Ascending aorta (tissue), 2 donors: ENCODE measurements around the gene NR2F1. TPM values are rescaled to one million over a fixed set of nuclear protein-coding genes. Genes with fewer than 3 reads are reported as not detected.

Experiments
- DNase-seq, 2 donors: peaks; one replicate each; pipeline ENCODE4 v3.0.0-alpha.2; 2019; ENCODE audit warnings: low spot score in 2 of 2
- H3K27ac ChIP-seq, 2 donors: fragments of 200-600 bp; sonication (generic); one replicate each; pipeline ENCODE4 v1.5.1; 2016 to 2017; ENCODE audit warnings: mild to moderate bottlenecking in 1 of 2
- H3K27me3 ChIP-seq: fragments of 200-600 bp; sonication (generic); one replicate; pipeline ENCODE4 v1.5.1; 2017
- H3K36me3 ChIP-seq, 2 donors: fragments of 200-600 bp; sonication (generic); one replicate each; pipeline ENCODE4 v1.5.1; 2016
- H3K4me1 ChIP-seq, 2 donors: fragments of 200-600 bp; sonication (generic); one replicate each; pipeline ENCODE4 v1.5.1; 2016 to 2017; ENCODE audit warnings: mild to moderate bottlenecking in 1 of 2
- H3K4me3 ChIP-seq, 2 donors: fragments of 200-600 bp; sonication (generic); one replicate each; pipeline ENCODE4 v1.5.1; 2016 to 2017; ENCODE audit warnings: mild to moderate bottlenecking in 1 of 2
- H3K9me3 ChIP-seq, 2 donors: fragments of 200-600 bp; sonication (generic); one replicate each; pipeline ENCODE4 v1.5.1; 2016
- CTCF ChIP-seq, 3 experiments: fragments of 200-600 bp in 2 of 3; fragments of 450-650 bp in 1 of 3; sonication (generic) in 2 of 3; IDR thresholded peaks; one replicate each; pipeline ENCODE4 v1.5.1; 2016 to 2019; ENCODE audit warnings: antibody characterized with exemption in 3 of 3, mild to moderate bottlenecking in 1 of 3, moderate library complexity in 1 of 3
- intact Hi-C: fragments of 100-400 bp; cut with DNase I; formaldehyde crosslinking; loops from one replicate; pipeline ENCODE4 v1.15.1; 2023
- total RNA-seq: library from RNA; depleted of rRNA; stranded (reverse); fragments of >200 nt; gene quantifications from one replicate; pipeline ENCODE4 v1.1.0, GENCODE V29; 2016

Gene NR2F1
- total RNA-seq, 1 donor from 2014 or later: 8.0 TPM

- Histone ChIP-seq H3K4me1 (peaks cover 10 to 25% of the 10 kb centered on the region in 2 donors), H3K27ac (peak overlapping the region in 1 of 2 donors; percentile 9), H3K27me3 (peaks cover 6% of the 10 kb centered on the region), H3K36me3 (no peaks in the 10 kb centered on the region), H3K4me3 (peak overlapping the region; percentile 67 to 89), H3K9me3 (no peaks in the 10 kb centered on the region)
- DNase-seq: no peak
- intact Hi-C loops: loop anchor here (1.0 kb wide), 1 partner anchor 219 kb away; no protein-coding TSS in a partner anchor
- no peak for TF ChIP-seq CTCF (IDR thresholded peaks at IDR 0.05)
Observed at GRCh38 chr5:93580063-93580926, 2.7 kb upstream of the NR2F1 start.

DNA sequence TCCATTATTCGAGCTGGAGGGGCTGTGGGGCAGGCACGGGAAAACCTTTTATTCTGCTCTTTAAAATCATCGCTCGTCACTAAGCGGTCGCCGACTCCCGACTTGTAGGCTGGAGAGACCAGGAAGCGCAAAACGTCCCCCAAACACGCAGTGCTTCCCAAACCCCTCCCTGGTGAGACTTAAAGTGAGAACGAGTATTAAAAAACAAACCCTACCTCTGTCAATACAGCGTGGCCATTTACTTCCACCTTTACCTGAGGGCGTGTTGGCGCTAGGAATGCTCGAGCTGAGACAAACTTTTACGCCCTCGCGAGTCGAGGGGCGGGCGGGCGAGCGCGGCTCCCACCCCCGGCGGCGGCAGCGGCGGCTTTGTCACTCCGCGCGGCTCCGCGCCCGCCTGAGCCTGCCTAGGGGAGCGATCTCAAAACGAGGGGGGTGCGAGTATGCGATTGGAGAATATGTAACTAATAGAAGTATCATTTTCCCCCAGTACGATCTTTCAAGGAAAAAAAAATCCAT is 2.0 kb upstream of the NR2F1 start, which contains the start of gene NR2F1-AS1:
TSS of gene NR2F1-AS1 (minus strand) at position 293 of the 519 bp plus-strand sequence.
- peaks cover 10 to 27% of the 10 kb centered on the region in 2 donors for H3K4me1 ChIP-seq
- H3K9me3 ChIP-seq: no peaks in the 10 kb centered on the region
- H3K4me3 ChIP-seq: peak within 1 kb of the TSS; percentile 67 to 89
- H3K36me3 ChIP-seq: no peaks in the 10 kb centered on the region
- TF ChIP-seq CTCF (IDR thresholded peaks at IDR 0.05): no peak
- H3K27ac ChIP-seq: peak within 1 kb of the TSS in 1 of 2 donors; percentile 9
- peaks cover 10% of the 10 kb centered on the region for H3K27me3 ChIP-seq
- no peak for DNase-seq
- intact Hi-C loops: loop anchor here (1.0 kb wide), 1 partner anchor 218 kb away; no protein-coding TSS in a partner anchor

GRCh38 chr5:93582167-93582462 is 907 bp upstream of the NR2F1 start:
- no peak for DNase-seq
- Histone ChIP-seq H3K27ac (no peak overlapping the region), H3K27me3 (peaks cover 12% of the 10 kb centered on the region), H3K36me3 (no peaks in the 10 kb centered on the region), H3K4me3 (peak overlapping the region; percentile 63 to 89), H3K4me1 (peaks cover 10 to 27% of the 10 kb centered on the region in 2 donors), H3K9me3 (no peaks in the 10 kb centered on the region)
- TF ChIP-seq CTCF (IDR thresholded peaks at IDR 0.05): no peak
- intact Hi-C loops: no loop called here

GRCh38 chr5:93583439-93583767 is 381 bp downstream of the NR2F1 start:
- peaks cover 12% of the 10 kb centered on the region for H3K27me3 ChIP-seq
- intact Hi-C loops: no loop called here

More at GRCh38 chr5:93583439-93583767, 381 bp downstream of the NR2F1 start:
- no peak for DNase-seq
- TF ChIP-seq CTCF (IDR thresholded peaks at IDR 0.05): no peak
- Histone ChIP-seq H3K4me1 (peaks cover 10 to 27% of the 10 kb centered on the region in 2 donors), H3K27ac (no peak overlapping the region), H3K36me3 (no peaks in the 10 kb centered on the region), H3K4me3 (peak overlapping the region; percentile 63 to 89), H3K9me3 (no peaks in the 10 kb centered on the region)
